ENCODE data around the gene TIMP3. TPM values are rescaled to one million over a fixed set of nuclear protein-coding genes. Genes with fewer than 3 reads are reported as not detected.

Gene TIMP3
- total and polyA plus RNA-seq, 10 donors: 19.7 to 689 (median 367) TPM

DNA sequence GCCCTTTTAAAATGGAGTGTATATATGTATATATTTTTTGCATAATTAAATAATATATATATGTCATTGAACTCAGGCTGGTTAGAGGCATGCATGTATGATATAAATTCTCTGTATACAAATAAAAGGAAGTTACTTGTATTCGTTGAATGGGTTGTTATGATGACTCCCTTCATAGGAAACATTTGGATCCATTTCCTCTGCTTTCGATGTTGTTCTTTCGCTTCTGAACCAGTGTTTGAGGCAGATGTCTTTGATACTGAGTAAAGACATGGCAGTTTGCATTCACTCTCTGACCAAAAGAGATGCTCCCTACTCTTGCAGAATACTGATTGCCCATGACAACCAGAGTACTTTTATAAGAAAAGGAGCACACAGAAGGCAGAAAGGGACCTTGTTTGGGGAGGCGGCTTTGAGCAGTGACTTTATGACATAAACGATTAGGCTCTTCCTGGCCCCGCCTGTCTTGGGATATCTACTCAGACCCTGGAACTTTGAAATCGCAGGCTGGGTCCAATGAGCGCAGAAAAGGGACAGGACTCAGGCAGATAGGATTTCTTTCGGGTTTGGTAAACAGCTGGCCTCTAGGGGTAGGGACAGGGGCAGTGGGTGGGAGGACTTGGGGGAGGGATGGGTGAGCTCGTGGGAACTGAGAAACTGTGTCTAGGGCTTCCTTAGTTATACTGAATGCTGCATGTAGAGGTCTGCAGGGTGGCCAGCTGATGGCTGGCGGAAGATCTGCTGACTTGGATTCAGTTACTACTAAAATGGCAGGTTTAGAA lies 23.2 kb downstream of the TIMP3 start:
- peaks cover 0 to 38% (median 0%) of the 10 kb centered on the region in 6 donors for H3K36me3 ChIP-seq
- no peak overlapping the region for H3K4me3 ChIP-seq
- TF ChIP-seq POLR2A (IDR thresholded peaks at IDR 0.05) (no peak), POLR2AphosphoS5 (IDR thresholded peaks at IDR 0.05) (peak in 1 of 3 donors; percentile 40)
- TF ChIP-seq, protein P1, sequence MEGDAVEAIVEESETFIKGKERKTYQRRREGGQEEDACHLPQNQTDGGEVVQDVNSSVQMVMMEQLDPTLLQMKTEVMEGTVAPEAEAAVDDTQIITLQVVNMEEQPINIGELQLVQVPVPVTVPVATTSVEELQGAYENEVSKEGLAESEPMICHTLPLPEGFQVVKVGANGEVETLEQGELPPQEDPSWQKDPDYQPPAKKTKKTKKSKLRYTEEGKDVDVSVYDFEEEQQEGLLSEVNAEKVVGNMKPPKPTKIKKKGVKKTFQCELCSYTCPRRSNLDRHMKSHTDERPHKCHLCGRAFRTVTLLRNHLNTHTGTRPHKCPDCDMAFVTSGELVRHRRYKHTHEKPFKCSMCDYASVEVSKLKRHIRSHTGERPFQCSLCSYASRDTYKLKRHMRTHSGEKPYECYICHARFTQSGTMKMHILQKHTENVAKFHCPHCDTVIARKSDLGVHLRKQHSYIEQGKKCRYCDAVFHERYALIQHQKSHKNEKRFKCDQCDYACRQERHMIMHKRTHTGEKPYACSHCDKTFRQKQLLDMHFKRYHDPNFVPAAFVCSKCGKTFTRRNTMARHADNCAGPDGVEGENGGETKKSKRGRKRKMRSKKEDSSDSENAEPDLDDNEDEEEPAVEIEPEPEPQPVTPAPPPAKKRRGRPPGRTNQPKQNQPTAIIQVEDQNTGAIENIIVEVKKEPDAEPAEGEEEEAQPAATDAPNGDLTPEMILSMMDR (IDR thresholded peaks at IDR 0.05 in 8 of 11, conservative IDR thresholded peaks at IDR 0.05 in 3 of 11): no peak
- H3K9me3 ChIP-seq: no peaks in the 10 kb centered on the region
- H3K27ac ChIP-seq: peak overlapping the region in 4 of 8 donors; percentile 15 to 33 (median 30)
- WGBS, 5 donors: 63 to 73% (median 69%) methylated on average over 11 of the region's 11 CpGs
- H3K27me3 ChIP-seq (replicated peaks in 1 of 7): no peaks in the 10 kb centered on the region
- no peak for DNase-seq
- peaks cover 12 to 88% (median 48%) of the 10 kb centered on the region in 6 donors for H3K4me1 ChIP-seq
- intact Hi-C loops (cut with DNase I; ENCODE audit: low total_unique reads): no loop called here

DNA sequence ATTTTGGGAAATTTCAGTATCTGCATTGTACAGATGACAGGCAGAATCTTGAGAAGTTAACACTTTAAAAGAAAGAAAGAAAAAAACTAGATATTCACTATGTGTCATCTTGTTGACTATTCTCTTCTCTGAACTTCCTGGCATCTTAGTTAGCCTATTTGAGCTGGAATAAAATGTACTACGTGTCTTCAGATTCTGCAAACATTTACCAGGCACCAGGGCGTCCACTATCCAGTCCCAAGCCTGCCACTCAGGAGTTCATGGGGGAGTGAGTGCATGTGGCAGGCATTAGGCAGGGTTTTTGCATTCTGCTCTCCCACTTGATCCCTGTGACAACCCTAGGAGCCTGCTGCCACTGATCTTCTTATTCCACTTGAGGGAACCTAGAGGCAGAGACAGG lies 25.0 kb downstream of the TIMP3 start:
- 73 to 89% (median 75%) methylated on average over 2 of the region's 2 CpGs for WGBS, 5 donors
- peaks cover 0 to 31% (median 0%) of the 10 kb centered on the region in 6 donors for H3K36me3 ChIP-seq

DNA sequence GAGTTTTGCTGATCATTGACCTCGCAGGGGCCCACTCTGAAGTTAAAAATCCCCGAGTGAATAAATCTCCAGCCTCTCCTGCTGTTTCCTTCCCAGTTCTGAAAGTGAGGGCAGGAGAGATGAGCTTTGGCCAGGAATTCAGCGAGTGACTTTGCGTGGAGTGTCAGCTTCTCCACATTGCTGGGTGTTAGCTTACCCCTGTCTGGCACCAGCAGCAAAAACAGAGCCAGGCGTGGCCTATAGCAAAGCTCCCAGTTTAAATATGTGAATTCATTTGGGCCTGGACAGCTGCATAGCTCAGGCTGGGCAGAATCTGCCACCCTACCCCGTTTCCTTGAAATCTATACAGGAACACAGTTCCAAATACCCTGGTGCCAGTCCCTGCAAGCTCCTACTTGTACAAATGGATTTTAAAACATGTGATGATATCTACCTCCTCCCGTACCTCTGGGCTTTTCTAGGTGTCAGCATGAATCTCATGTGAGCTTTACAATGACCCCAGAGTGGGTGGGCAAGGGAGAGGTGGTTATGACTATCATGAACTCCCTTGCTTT lies 25.6 kb downstream of the TIMP3 start:
- Histone ChIP-seq H3K36me3 (peaks cover 0 to 30% (median 0%) of the 10 kb centered on the region in 6 donors), H3K9me3 (no peaks in the 10 kb centered on the region), H3K27me3 (replicated peaks in 1 of 7) (no peaks in the 10 kb centered on the region), H3K4me1 (peaks cover 22 to 97% (median 60%) of the 10 kb centered on the region in 6 donors), H3K27ac (peak overlapping the region in 5 of 8 donors; percentile 9 to 78 (median 60)), H3K4me3 (no peak overlapping the region)
- TF ChIP-seq POLR2AphosphoS5 (IDR thresholded peaks at IDR 0.05) (peak in 1 of 3 donors; percentile 5), POLR2A (IDR thresholded peaks at IDR 0.05) (no peak)
- TF ChIP-seq, protein P1 (IDR thresholded peaks at IDR 0.05 in 8 of 11, conservative IDR thresholded peaks at IDR 0.05 in 3 of 11): no peak
- intact Hi-C loops (cut with DNase I; ENCODE audit: low total_unique reads): no loop called here
- no peak for DNase-seq
- WGBS, 5 donors: 69 to 83% (median 78%) methylated on average over 7 of the region's 7 CpGs

More for the DNA sequence above, 25.0 kb downstream of the TIMP3 start:
- peaks cover 16 to 95% (median 56%) of the 10 kb centered on the region in 6 donors for H3K4me1 ChIP-seq
- peak overlapping the region in 3 of 8 donors; percentile 28 to 78 (median 78) for H3K27ac ChIP-seq
- intact Hi-C loops (cut with DNase I; ENCODE audit: low total_unique reads): no loop called here
- H3K9me3 ChIP-seq: no peaks in the 10 kb centered on the region
- no peak overlapping the region for H3K4me3 ChIP-seq
- TF ChIP-seq, protein P1 (IDR thresholded peaks at IDR 0.05 in 8 of 11, conservative IDR thresholded peaks at IDR 0.05 in 3 of 11): no peak
- TF ChIP-seq POLR2AphosphoS5 (IDR thresholded peaks at IDR 0.05) (no peak), POLR2A (IDR thresholded peaks at IDR 0.05) (no peak)
- no peak for DNase-seq
- no peaks in the 10 kb centered on the region for H3K27me3 ChIP-seq (replicated peaks in 1 of 7)

DNA sequence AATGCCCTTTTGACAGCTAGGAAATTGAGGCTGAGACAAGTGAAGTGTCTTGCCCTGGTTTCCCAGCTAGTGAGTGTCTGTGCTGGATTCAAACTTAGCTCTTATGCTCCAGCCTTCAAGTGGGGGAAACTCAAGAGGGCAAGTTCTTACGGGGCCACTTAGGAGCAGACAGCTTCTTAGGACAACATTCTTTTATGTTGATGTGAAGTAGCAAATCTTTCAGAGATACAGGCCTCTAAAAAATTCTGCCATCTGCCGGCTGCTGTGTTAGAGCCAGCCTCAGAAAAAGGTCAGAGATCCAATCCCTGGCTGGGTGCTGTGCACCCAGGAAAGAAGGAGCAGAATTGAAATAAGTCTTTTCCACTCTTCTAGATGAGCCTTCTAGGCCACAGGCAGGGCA lies 26.6 kb downstream of the TIMP3 start:
- H3K36me3 ChIP-seq: peaks cover 0 to 35% (median 0%) of the 10 kb centered on the region in 6 donors
- H3K4me3 ChIP-seq: no peak overlapping the region
- H3K9me3 ChIP-seq: no peaks in the 10 kb centered on the region
- 58 to 74% (median 66%) methylated on average over 2 of the region's 2 CpGs for WGBS, 5 donors
- peaks cover 22 to 97% (median 65%) of the 10 kb centered on the region in 6 donors for H3K4me1 ChIP-seq
- no peaks in the 10 kb centered on the region for H3K27me3 ChIP-seq (replicated peaks in 1 of 7)
- intact Hi-C loops (cut with DNase I; ENCODE audit: low total_unique reads): no loop called here
- TF ChIP-seq POLR2A (IDR thresholded peaks at IDR 0.05) (no peak), POLR2AphosphoS5 (IDR thresholded peaks at IDR 0.05) (no peak)
- TF ChIP-seq, protein P1 (IDR thresholded peaks at IDR 0.05 in 8 of 11, conservative IDR thresholded peaks at IDR 0.05 in 3 of 11): no peak
- no peak for DNase-seq
- peak overlapping the region in 6 of 8 donors; percentile 49 to 78 (median 72) for H3K27ac ChIP-seq

Measured in spleen (tissue), 11 donors.